Epithelial cell of esophagus (primary cell): ENCODE data around the gene HNRNPA2B1.
"Not testable (repeated sequence)": the region's sequence is repeated elsewhere in the genome, so short reads cannot be mapped to it uniquely, and the experiment has no call there.

Source experiments
- DNase-seq: peaks from one replicate; pipeline ENCODE4 v3.0.0; 2010; ENCODE audit warnings: low read depth
- H3K4me3 ChIP-seq: 2 replicates; pipeline ENCODE4 v1.5.1; 2011; ENCODE audit warnings: mild to moderate bottlenecking, low read length, control low read depth
- CTCF ChIP-seq: IDR thresholded peaks from 2 replicates; pipeline ENCODE4 v1.5.1; 2011; ENCODE audit warnings: low read depth, mild to moderate bottlenecking, low read length, control low read depth, inconsistent platforms; ENCODE audit not compliant: insufficient read depth; ENCODE audit errors: missing control alignments

The HNRNPA2B1 gene

DNA sequence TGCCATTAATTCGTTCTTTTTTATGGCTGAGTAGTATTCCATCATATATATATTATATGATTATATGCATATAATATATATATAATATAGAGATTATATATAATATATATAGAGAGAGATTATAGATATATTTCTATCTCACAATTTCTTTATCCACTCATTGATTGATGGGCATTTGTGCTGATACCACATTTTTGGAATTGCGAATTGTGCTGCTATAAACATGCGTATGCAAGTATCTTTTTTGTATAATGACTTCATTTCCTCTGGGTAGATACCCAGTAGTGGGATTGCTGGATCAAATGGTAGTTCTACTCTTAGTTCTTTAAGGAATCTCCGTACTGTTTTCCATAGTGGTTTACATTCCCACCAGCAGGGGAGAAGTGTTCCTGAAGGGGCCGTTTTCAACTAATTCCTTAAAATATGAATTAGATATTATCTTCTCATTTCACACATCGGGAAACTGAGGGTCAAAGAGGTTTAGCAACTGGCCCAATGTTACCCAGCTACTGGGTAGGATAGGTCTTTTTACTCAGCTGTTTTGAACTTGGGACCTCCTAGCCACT is 32.0 kb downstream of the HNRNPA2B1 start:
- TF ChIP-seq CTCF: no peak
- DNase-seq: no peak
- H3K4me3 ChIP-seq: no peak overlapping the region

GRCh38 chr7:26167303-26167934 is 33.1 kb downstream of the HNRNPA2B1 start:
- peak; percentile 48 for DNase-seq
- H3K4me3 ChIP-seq: no peak overlapping the region
- no peak for TF ChIP-seq CTCF

GRCh38 chr7:26166684-26167266 is 33.8 kb downstream of the HNRNPA2B1 start:
- no peak for DNase-seq
- no peak for TF ChIP-seq CTCF
- H3K4me3 ChIP-seq: no peak overlapping the region

DNA sequence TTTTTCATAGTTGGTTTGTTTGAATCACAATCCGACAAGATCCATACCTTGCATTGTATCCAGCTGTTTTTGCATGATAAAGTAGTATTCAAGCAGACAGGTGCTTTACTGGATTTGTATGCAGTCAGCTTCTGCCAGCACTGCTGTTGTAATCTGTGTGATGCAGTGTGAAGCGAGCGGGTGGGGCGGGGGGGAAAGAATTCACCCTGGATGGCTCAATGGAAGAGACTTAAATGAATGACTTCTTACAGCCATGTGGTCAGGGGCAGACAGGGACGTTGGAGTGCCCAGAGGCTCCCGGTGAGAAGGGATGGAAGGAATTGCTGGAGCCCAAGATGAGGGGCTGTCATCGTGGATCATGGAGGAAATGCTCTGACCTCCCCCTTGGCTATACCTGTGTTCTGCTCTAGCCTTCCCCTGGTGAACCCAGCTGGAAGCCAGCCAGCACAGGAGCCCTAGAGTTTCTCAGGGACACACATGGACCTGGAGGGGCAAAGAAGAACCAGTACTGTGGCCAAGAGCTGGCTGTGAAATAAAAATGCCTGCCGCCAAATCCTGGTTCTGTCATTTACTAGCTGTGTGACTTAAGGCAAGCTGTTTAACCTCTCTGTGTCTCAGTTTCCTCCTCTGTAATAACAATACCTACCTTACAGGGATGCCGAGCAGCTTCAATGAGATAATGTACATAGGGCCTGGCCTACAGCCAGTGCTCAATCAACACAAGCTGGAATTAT is 34.4 kb downstream of the HNRNPA2B1 start:
- no peak overlapping the region for H3K4me3 ChIP-seq
- DNase-seq: no peak
- no peak for TF ChIP-seq CTCF

- not testable (repeated sequence) for H3K4me3 ChIP-seq, DNase-seq
These were observed 36.7 kb downstream of the HNRNPA2B1 start for GRCh38 chr7:26163804-26164203.

GRCh38 chr7:26162431-26162830 is 38.1 kb downstream of the HNRNPA2B1 start:
- H3K4me3 ChIP-seq: no peak overlapping the region
- TF ChIP-seq CTCF: no peak
- no peak for DNase-seq

- DNase-seq: no peak
- H3K4me3 ChIP-seq: no peak overlapping the region
- TF ChIP-seq CTCF: no peak
These were observed 39.6 kb downstream of the HNRNPA2B1 start for GRCh38 chr7:26160896-26161295.
